GM20431 (cell line): Measurements from ENCODE around the gene TNFRSF25.
"Not testable (repeated sequence)": the region's sequence is repeated elsewhere in the genome, so short reads cannot be mapped to it uniquely, and the experiment has no call there.

ENCODE experiments used
- in situ Hi-C: fragments of 300-500 bp; cut with MseI, MboI; formaldehyde crosslinking; loops from one replicate; pipeline ENCODE4 v1.15.0; 2020; ENCODE audit warnings: low sequenced_read_pairs; ENCODE audit not compliant: unreplicated experiment

TNFRSF25 gene

DNA sequence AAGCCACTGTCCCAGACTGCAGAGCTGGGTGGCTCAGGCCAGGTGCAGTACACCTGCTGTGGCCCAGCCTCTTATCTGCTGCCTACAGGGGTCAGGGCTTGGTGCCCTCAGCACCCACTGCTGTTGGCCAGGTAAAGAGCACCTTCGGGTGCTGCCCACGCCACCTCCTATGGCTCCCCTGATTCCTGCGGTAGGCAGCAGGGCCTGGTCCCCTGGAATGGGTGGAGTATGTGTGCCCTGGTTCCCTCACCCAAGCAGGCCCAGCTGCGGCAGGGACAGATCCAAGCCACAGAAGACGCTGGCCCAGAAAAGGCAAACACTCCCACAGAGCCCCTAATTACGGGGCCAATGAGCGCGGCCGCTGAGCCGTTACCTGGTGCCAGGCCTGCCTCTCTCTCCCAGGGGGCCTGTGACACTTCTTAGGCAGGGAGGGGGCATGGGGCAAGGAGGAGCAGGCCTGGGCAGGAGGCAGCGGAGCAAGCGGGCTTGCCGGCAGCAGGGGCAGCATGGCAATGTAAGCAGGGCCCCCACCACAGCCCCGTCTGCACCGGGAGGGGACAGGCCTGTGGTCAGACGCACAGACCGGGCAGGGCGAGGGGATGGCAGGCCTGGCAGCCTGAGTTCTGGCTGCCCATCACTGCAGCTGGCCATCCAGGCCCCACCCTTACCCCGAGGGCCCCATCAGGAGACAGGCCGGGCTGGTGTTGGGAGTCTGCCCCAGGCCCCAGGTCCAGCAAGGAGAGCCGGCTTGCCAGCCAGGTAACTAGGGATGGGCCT, 22.4 kb downstream of the TNFRSF25 start:
- in situ Hi-C loops, result no loop called here

DNA sequence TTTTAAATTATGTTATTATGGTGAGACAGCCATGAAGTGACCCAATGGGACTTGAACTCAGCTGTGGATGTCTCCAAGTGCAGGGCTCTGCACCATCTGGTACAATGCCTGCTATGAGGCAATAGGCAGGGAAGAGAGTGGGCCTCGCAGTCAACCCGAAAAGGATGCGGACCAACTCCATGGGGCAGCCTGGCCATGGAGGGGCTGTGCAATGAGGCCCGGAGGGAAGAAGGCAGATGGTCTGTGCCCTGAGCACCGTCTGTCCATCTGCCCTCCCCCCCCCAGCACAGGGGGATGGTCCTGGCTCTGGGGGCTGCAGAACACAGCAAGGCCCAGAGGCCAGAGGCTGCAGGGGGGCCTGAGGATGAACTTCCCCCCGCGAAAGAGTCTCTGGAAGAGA, 24.4 kb downstream of the TNFRSF25 start:
- in situ Hi-C loops, result no loop called here

DNA sequence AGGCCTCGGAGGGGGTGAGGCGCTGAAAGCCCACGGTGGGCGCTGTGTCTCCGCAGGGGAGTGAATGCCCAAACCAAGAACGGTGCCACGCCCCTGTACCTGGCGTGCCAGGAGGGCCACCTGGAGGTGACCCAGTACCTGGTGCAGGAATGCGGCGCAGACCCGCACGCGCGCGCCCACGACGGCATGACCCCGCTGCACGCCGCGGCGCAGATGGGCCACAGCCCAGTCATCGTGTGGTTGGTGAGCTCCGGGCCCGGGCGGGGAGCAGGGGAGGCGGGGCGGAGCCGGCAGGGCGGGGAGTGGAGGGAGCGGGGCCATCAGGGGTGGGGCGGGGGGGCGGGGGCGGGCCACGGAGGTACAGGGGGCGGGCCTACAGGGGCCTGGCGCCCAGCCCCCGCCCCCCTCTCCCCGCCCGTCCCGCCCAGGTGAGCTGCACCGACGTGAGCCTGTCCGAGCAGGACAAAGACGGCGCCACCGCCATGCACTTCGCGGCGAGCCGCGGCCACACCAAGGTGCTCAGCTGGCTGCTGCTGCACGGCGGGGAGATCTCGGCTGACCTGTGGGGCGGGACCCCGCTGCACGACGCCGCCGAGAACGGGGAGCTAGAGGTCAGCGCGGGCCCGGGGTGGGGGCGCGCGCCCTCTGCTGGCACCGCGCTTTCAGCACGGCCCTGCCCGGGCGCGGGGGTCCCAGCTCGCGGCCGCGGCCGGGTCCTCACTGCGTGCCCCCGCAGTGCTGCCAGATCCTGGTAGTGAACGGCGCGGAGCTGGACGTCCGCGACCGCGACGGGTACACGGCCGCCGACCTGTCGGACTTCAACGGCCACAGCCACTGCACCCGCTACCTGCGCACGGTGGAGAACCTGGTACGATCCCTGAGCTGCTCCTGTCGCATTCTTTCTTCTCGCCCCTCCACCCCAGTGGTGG, 25.5 kb downstream of the TNFRSF25 start:
- in situ Hi-C loops, result no loop called here

DNA sequence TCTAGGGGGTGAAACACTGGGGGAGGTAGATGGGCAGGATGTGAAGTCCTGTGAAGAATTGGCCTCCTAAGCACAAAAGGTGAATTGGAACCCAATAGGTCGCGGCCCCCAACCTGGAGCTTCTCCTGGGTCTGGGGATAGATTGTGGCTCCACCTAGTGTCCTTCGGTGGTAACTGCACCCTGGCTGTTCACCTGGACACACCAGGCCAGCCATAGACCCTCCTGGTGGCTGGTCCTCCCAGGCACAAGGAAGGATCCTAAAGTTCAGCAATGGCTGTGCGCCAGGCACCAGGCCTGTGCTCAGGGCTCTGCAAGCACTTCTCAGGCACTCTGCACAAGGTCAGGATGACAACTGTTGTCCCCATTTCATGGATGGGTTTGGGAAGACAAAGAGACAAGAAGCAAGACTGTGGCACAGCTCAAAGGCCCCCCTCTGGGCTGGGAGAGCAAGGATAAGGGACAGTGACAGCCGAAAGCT, 27.9 kb downstream of the TNFRSF25 start:
- in situ Hi-C loops, result no loop called here

DNA sequence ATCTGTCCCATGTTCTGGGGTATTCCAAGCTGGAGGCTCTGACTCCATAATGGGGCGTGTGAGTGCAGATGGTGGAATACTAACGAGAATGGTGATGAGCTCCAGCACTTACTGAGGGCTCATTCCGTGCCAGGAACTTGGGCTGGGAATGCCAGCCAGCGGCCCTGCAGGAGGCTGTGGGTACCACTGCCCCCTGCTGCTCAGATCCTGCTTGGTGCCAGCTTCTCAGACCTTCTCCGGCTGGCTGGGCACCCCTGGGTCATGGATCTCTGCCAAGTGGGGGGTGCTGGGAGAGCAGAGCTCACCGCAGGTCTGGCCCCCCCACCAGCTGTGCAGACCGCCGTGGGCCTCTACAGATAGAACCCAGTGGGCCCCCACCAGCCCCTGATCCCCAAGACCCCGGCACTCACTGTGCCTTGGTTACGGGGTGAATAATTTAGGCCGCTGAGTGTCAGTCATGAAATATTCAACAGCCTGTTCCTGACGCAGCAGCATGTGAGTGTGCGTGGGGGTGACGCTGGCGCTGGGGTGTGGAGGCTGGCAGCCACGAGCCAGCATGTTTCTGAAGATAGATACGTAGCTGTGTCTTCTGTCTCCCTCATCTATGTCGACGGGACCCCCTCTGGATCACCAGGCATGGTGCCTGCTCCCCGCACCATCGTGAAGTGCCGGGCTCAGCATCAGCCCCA, 28.8 kb downstream of the TNFRSF25 start:
- in situ Hi-C loops, result not testable (repeated sequence)

DNA sequence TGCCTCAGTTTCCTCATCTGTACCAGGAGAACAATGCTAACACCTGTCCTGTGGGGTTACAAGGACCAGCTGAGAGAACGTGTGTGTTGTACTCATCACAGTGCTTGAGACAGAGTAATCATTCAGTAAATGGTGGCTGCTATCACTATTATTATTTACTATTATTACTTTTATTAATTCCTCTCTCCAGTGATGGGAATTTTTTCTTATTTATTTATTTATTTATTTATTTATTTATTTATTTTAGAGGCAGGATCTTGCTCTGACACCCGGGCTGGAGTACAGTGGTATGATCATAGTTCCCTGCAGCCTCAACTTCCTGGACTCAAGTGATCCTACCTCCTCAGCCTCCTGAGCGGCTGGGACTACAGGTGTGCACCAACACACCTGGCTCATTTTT, 29.7 kb downstream of the TNFRSF25 start:
- in situ Hi-C loops, result not testable (repeated sequence)

DNA sequence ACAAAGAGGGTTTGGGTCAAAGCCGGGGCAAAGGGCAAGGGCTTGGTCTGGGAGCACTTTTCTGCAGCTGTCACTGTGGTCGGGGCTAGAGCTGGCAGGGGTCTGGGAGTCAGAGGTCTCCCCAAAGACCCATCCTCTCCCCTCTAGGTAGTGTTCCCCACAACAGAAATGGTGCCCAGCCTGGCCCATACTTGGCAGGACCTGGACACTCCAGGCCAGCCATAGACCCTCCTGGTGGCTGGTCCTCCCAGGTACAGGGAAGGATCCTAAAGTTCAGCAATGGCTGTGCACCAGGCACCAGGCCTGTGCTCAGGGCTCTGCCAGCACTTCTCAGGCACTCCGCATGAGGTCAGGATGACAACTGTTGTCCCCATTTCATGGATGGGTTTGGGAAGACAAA, 30.4 kb downstream of the TNFRSF25 start:
- in situ Hi-C loops, result no loop called here

DNA sequence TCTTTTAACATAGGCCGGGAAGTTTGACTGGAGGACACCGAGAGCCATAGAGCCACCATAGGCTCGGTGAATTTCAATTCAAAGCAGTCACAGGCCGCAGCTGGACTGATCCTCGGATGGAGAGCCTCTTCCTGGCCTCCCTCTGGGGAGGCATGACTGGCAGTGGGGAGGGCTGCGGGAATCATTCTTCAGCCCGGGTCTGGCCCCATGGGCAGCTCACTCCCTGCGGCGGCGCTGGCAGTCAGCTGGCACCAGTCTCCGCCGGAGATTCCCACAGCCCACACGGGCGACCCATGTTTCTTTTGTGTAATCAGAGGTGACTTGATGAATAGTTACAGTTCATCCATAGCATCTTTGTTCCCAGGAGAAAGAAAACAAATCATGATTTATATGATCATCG, 30.8 kb downstream of the TNFRSF25 start:
- in situ Hi-C loops, result no loop called here

DNA sequence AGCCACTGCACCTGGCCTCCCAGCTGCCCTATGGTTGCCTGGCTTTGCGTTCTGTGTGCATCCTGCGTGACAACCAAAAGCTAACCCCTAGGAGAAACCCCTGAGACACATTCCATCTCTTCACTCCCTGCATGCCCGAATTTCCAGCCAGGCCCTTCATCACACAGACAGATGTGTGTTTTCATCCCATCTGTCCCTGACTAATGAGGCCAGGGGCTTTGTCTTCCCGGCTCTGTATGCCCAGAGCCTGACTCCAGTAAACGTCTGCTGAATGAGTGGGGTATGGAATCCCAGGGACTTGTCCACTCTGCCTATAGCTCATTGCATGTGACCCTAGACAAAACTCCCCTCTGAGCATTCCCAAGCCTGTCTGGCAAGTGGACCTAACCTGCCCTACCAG, 31.8 kb downstream of the TNFRSF25 start:
- in situ Hi-C loops, result no loop called here

DNA sequence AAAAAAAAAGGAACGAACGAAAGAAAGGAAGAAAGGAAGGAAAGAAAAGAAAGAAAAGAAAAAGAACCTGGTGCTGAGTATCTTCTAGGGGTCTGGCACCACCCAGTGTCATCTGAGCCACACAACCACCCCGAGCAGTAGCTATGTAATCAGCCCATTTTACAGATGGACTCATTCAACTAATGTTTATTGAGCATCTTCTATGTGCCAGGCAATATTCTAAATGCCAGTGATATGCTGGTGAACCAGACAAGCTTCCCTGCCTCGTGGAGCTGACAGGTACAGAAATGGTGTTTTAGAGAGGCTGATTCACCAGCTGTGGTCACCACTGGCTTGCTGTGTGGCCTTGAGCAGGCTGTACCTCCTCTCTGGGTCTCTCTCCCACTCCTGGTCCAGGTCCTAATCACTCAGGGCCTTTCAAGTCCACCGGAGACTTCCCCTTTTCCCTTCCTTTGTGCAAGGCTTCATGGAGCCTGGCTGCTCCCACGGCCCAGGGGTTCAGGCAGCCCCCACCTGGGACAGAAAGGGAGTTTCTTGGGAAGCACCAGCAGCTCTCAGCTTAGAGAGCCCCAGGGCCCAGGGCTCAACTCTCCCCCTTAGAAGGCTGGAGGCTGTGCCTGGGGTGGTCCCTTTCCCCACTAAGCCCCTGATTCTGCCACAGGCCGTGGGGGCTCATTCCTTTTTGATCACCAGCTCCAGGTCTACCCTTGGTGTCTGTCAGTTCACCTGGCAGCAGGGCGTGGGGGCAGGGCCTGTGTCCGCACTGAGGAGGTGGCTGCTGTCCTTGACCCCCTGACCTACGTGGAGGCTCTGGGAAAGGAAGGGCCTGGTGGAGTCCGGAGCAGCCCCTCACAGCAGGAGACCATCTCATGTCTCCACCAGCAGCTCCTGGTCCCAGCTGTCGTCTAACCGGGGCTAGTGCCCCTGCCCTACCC, 34.1 kb downstream of the TNFRSF25 start:
- in situ Hi-C loops, result not testable (repeated sequence)

DNA sequence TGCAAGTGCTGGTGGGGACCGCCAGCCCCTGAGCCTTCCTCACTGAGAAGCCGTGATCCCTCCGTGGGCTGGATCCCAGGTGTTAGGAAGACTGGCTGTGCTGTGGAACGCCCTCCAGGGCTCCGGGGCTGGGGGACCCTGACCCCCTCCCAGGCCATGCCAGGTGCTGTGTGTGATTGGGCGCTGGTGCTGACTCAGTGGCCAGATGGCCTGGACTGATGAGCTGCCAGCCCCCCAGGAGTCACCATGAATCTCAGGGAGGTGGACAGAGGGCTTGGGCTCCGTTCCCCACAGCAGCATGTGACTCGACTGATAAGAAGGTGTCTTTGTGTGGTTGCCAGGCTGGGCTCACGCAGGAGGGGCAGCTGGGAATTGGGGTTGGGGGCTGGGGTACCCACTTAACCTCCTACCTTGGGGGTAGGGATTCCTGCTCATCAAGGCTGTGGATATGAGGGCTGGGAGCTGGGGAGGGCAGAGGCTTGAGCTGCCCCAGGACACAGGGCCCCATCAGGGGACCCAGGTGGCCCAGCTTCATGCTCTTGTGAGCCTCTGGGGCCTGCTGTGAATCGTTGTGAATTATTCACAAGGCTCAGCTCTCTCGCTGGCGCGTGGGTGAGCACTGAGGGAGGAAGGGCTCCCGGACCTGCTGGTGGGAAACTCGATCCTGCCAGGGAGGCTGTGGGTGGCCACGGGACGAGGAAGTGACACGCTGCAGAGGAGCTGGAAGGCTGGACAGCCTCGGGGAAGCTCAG, 36.1 kb downstream of the TNFRSF25 start:
- in situ Hi-C loops, result not testable (repeated sequence)

DNA sequence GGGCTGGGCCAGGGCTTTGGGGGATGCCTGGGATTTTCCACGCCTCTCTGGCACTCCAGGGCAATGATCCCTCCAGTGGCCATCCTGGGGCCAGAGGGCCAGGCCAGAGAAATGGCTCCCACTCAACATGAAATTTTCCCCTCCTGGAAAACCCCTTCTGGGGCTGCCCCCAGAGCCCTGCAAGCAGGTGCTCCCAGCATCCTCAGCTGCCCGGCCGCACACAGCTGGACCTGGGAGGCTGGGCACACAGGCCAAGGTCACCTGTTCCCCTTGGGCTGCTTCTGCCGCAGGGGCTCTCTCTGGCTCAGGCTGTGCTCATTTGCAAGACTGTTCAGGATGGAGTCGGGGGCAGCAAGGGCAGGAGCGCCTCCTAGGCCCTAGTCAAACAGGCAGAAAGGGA, 37.5 kb downstream of the TNFRSF25 start:
- in situ Hi-C loops, result not testable (repeated sequence)

DNA sequence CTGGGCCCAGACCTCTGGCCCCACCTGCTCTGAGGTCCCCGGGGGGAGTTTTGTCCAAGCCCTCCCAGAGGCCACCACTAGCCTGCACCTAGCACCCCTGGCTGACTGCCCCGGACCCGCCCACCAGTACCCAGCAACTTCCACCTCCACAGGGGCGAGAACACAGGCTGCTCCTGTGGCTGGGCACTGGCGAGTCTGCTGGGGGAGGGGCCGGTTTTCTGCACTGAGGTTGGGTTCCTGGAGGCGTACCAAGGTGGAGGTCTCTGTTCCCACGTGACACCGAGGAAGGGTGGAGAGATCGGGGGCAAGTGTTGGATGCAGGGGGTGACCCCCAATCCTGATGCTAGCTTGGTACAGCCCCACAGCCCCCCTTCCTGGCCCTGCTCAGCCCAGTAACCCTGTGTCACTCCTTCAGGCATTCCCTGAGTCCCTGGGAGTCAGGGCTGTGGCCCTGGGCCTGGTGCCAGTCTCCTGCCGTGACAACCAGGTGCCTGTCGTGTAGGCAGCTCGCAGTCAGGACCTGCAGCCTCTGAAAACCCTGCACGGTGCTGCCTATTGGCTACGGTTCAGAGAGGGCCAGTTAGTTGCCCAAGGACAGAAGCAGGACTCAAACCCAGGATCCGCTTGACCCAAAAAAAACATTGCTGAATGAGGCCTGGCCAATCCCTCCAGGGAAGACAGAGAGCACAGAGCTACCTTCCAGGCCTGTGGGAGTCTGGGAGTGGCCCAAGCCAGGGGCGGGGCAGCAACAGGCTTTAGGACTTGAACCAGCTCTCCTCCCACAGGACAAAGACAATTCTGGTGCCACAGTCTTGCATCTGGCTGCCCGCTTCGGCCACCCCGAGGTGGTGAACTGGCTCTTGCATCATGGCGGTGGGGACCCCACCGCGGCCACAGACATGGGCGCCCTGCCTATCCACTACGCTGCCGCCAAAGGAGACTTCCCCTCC, 38.3 kb downstream of the TNFRSF25 start:
- in situ Hi-C loops, result no loop called here

DNA sequence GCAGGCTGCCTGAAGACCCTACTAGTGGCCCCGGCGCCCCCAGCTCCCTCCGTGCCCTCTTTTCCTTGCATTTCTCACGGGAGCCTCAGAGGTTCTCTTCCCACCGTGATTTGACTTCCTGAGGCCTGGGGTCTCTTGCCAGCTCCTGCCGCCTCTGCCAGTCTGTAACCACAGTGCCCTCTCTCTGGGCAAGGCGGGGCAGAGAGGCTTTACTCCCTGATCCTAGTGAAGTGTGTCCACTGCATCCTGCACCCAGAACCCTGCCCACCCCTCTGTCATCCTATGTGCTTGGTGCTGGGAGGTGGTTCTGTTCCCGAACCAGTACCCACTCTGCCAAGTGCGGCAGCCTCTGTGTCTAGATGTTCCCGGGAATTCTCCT, 39.0 kb downstream of the TNFRSF25 start:
- in situ Hi-C loops, result no loop called here

DNA sequence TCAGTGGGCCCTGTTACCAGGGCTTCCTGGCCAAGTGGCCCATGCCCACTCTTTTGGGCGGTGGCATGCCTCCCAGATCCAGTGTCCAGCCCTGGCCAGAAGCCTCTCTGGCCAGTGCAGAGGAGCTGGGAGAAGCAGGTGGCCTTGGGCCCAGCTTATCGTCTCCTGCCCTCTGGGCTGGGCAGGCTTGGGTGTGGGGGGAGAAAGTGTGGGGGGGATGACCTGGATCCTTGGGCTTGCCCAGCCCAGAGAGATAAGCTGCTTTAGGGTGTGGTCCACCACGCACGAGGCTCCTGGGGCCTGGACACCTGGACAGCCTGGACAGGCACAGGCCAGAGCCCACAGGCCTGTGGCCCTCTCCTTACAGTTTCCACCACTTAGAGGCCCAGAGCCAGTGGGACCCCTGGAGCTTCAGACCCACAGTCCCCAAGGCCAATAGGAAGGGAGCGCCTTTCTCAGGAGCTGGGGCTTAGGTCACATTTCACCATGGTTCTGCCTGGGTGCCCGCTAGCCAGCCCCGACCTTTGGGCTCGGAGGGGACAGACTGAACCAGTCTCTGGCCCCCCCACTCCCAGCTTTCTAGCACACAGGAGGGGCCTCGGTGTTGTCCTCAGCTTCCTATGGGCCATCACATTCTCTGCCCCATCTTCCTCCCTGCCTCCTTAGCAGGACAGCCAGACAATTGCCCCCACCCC, 39.5 kb downstream of the TNFRSF25 start:
- in situ Hi-C loops, result no loop called here

DNA sequence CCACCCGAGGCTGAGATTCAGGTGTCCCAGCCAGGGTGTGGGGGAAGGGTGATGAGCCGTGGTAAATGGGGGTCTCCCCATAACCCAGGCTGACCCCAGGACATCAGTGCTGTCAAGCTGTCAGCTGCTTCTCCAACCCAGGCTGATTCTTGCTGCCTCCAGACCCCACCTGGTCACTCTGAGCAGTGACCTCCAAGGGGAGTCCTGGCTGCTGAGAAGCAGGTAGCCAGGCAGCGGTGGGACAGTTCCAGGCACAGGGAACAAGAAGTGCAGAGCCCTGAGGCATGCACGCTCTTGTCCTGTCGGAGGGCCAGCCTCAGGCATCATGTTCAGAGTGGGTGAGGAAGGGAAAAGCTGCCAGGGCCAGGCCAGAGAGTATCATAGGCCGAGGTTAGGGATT, 40.3 kb downstream of the TNFRSF25 start:
- in situ Hi-C loops, result no loop called here
